Measurements from ENCODE around the gene DISC1.

GRCh38 chr1:231829332-231829731 lies 202.7 kb downstream of the DISC1 start:
- TF ChIP-seq, protein P1, sequence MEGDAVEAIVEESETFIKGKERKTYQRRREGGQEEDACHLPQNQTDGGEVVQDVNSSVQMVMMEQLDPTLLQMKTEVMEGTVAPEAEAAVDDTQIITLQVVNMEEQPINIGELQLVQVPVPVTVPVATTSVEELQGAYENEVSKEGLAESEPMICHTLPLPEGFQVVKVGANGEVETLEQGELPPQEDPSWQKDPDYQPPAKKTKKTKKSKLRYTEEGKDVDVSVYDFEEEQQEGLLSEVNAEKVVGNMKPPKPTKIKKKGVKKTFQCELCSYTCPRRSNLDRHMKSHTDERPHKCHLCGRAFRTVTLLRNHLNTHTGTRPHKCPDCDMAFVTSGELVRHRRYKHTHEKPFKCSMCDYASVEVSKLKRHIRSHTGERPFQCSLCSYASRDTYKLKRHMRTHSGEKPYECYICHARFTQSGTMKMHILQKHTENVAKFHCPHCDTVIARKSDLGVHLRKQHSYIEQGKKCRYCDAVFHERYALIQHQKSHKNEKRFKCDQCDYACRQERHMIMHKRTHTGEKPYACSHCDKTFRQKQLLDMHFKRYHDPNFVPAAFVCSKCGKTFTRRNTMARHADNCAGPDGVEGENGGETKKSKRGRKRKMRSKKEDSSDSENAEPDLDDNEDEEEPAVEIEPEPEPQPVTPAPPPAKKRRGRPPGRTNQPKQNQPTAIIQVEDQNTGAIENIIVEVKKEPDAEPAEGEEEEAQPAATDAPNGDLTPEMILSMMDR (IDR thresholded peaks at IDR 0.05): no peak
- TF ChIP-seq POLR2A (IDR thresholded peaks at IDR 0.05): no peak
